Right atrium auricular region (tissue), 2 donors: ENCODE data around the gene RHBDF2. TPM values are rescaled to one million over a fixed set of nuclear protein-coding genes. Genes with fewer than 3 reads are reported as not detected.
A peak's percentile ranks its signal among the peaks of the same experiment; 100 is the strongest.
"Not testable (repeated sequence)": the region's sequence is repeated elsewhere in the genome, so short reads cannot be mapped to it uniquely, and the experiment has no call there.

Experiments used
- DNase-seq: peaks from one replicate; pipeline ENCODE4 v3.0.0-alpha.2; 2019; ENCODE audit warnings: low spot score
- H3K27ac ChIP-seq, 2 donors: fragments of 200-600 bp; sonication (generic); 1 replicate in 1 of 2; 2 replicates in 1 of 2; pipeline ENCODE4 v1.5.1; 2016 to 2019
- H3K27me3 ChIP-seq, 2 donors: fragments of 200-600 bp; sonication (generic); one replicate each; pipeline versions ENCODE4 v1.5.1 to v1.6.0; 2017 to 2019
- H3K36me3 ChIP-seq: fragments of 200-600 bp; sonication (generic); one replicate; pipeline ENCODE4 v1.5.1; 2016
- H3K4me1 ChIP-seq, 2 donors: fragments of 200-600 bp; sonication (generic); one replicate each; pipeline versions ENCODE4 v1.5.1 to v1.6.0; 2017 to 2019
- H3K4me3 ChIP-seq, 2 donors: fragments of 200-600 bp; sonication (generic); 1 replicate in 1 of 2; 2 replicates in 1 of 2; pipeline ENCODE4 v1.5.1; 2017 to 2019; ENCODE audit warnings: mild to moderate bottlenecking in 1 of 2, moderate library complexity in 1 of 2
- H3K9me3 ChIP-seq, 2 donors: fragments of 200-600 bp; sonication (generic); one replicate each; pipeline ENCODE4 v1.5.1; 2019
- total RNA-seq, 2 donors: library from RNA; depleted of rRNA; stranded (reverse); fragments of >200 nt; gene quantifications; one replicate each; pipeline ENCODE4 v1.1.0, GENCODE V29; 2016
- TF ChIP-seq, protein P1 (sequence below), 2 donors: fragments of 200-600 bp; sonication (generic); IDR thresholded peaks; one replicate each; pipeline ENCODE4 v1.5.1; 2019; ENCODE audit warnings: antibody characterized with exemption in 2 of 2

Gene RHBDF2
- total RNA-seq, 2 donors from 2014 or later: 13.6 to 14.8 TPM

DNA sequence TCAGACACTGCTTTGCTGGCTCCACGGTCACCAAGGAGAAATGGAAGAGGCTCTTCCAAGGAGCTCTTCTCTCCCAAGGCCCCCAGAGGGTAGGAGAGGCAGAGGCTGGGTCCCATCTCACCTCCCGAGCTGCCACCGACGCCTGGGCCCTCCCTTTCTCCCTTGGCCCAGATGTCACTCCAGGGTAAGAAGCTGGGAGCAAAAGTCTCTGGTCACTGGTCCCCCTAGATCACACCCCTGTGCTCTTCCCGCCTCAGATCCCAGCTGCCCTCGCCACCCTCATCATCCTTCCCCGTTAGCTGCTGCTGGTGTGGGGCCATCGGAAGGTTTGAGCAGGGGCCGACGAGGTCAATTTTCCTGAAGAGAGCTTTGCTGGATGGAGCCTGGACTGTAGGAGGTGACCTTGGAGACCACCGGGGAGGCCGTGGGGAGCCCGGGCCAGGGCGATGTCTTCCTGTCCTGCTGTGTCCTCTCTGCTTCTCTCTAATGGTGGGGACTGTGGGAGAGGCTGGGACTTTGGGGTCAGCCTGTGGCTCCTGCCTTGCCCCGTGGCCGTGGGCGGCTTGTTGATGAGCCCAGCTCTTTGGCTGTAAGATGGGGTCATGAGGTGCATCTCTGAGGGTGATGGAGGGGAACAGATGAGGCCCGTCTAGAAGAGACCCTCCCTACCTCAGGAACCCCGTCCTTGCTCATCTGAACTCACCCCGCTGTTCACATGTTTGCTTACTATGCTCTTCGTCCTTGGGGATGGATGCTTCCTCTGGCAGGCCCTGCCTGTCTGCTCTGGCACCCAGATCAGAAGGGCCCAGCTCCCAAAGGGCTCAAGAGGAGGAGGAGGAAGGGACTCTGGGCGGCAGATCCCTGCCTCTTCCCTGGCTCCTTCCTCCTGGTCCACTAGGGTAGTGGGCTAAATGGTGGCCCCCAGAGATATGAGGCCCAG lies 11.4 kb upstream of the RHBDF2 start:
- H3K9me3 ChIP-seq: no peaks in the 10 kb centered on the region
- H3K4me3 ChIP-seq: no peak overlapping the region
- no peak overlapping the region for H3K27ac ChIP-seq
- TF ChIP-seq, protein P1, sequence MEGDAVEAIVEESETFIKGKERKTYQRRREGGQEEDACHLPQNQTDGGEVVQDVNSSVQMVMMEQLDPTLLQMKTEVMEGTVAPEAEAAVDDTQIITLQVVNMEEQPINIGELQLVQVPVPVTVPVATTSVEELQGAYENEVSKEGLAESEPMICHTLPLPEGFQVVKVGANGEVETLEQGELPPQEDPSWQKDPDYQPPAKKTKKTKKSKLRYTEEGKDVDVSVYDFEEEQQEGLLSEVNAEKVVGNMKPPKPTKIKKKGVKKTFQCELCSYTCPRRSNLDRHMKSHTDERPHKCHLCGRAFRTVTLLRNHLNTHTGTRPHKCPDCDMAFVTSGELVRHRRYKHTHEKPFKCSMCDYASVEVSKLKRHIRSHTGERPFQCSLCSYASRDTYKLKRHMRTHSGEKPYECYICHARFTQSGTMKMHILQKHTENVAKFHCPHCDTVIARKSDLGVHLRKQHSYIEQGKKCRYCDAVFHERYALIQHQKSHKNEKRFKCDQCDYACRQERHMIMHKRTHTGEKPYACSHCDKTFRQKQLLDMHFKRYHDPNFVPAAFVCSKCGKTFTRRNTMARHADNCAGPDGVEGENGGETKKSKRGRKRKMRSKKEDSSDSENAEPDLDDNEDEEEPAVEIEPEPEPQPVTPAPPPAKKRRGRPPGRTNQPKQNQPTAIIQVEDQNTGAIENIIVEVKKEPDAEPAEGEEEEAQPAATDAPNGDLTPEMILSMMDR (IDR thresholded peaks at IDR 0.05): no peak
- no peaks in the 10 kb centered on the region for H3K36me3 ChIP-seq
- no peaks in the 10 kb centered on the region for H3K27me3 ChIP-seq
- no peak for DNase-seq
- peaks cover 0 to 20% of the 10 kb centered on the region in 2 donors for H3K4me1 ChIP-seq

DNA sequence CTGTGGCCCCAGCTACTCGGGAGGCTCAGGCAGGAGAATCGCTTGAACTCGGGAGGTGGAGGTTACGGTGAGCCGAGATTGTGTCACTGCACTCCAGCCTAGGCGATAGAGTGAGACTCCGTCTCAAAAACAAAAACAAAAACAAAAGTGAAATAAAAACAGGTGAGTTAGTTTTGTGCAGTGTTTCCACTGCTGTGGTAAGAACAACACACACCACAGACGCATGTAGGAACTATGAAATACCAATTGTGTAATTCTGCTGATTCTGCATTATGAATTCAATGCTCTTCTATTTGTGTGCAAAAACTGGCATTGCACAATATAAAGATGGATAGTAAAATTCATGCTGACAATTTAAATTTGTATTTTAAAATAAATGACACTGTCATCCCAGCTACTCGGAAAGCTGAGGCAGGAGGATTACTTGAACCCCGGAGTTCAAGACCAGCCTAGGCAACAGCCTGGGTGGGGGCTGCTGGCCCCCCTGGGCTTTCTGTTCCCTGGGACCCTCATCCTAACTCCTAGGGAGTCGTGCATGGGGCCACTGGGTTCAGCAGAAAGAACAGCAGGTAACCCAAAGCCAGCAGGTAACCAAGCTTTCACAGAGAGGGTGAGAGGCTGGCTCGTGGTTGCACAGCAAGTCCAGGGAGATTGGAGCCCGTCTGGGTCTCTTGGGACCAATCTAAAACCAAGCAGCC lies 10.6 kb upstream of the RHBDF2 start:
- Histone ChIP-seq H3K27me3 (no peaks in the 10 kb centered on the region), H3K4me3 (no peak overlapping the region), H3K36me3 (no peaks in the 10 kb centered on the region), H3K9me3 (no peaks in the 10 kb centered on the region), H3K4me1 (peaks cover 0 to 20% of the 10 kb centered on the region in 2 donors), H3K27ac (no peak overlapping the region)
- TF ChIP-seq, protein P1 (IDR thresholded peaks at IDR 0.05): no peak
- no peak for DNase-seq

DNA sequence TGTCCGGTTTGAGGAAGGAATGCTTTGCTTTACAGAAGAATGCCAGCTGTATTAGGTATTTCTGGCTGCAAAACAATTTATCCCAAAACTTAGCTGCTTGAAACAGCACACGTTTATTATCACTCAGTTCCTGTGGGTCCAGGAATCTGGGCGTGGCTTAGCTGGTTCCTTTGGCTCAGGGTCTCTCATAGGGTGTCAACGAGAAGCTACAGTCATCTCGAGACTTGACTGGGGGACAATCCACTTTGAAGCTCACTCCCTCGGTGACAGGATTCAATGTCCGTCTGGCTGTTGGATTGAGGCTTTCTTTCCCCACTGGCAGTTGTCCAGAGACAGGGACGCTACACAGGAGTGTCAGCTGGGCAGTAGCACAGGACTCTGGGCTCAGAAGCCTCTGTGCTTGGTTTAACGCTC lies 9.6 kb upstream of the RHBDF2 start:
- no peak for DNase-seq
- Histone ChIP-seq H3K27me3 (no peaks in the 10 kb centered on the region), H3K36me3 (no peaks in the 10 kb centered on the region), H3K27ac (no peak overlapping the region), H3K4me1 (peaks cover 0 to 19% of the 10 kb centered on the region in 2 donors), H3K9me3 (no peaks in the 10 kb centered on the region), H3K4me3 (no peak overlapping the region)
- TF ChIP-seq, protein P1 (IDR thresholded peaks at IDR 0.05): no peak

DNA sequence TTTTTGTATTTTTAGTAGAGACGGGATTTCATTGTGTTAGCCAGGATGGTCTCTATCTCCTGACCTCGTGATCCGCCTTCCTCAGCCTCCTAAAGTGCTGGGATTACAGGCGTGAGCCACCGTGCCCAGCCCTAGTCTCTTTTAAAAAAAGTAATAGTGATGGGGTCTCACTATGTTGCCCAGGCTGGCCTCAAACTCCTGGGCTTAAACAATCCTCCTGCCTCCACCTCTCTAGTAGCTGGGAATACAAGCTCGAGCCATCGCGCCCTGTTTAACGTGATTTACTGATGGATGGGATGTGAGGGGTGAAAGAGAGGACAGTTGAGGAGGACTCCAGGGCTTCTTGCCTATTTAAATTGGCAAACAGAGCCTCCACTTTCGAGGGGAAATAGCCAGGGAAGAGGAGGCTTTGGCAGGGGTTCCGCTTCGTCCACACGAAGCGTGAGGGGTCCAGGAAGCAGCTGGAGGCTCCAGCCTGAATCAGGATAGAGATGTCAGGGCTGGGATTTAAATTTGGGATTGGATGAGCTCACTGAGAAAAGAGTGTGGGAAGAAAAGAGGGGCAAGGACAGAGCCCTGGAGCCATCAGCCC lies 7.3 kb upstream of the RHBDF2 start:
- H3K27me3 ChIP-seq, H3K9me3 ChIP-seq, H3K4me3 ChIP-seq, DNase-seq, H3K27ac ChIP-seq, H3K36me3 ChIP-seq: not testable (repeated sequence)
- H3K4me1 ChIP-seq: peaks cover 0 to 11% of the 10 kb centered on the region in 2 donors

DNA sequence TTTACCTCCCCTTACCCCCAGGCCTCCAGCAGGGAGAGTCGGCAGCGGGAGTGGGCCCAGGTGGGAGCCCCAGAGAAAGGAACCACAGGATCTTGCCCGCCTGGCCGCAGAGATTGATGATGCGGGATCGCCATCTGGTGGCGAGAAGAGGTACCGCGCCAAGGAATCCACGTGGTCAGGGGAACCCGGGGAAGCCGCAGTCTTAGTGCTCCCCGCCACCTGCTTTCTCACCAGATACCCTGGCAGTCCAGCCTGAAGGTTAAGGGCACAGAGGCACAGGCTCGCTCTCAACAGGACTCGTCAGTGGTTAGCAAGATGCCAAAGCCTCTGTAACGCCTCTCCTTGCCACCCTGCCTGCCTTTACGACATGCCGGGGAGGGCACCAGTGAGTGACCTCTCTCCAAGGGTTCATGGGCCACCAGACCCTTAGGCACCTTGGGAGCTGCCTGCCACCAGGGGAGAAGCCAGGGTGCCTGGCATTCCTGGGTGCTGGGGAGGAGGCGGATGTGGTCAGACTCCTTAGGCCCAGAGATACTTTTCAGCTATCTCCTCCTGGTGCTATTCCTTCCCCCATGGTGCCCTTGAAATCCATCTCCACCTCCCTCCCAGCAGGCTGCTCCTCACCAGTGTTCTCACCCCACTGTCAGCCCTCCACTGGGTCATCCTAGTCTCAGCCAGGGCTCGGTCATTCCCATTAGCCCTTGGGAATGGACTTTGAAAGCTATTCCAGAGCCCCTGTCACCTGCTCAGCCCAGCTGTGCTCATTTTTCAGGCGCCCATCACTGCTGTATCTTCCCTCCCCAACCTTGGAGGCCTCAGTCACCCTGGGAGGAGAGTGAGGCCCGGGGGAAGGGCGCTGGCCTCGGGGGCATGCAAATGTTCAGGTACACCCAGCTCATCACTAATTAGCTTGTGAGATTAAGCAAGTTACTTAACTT lies 5.5 kb upstream of the RHBDF2 start:
- Histone ChIP-seq H3K9me3 (no peaks in the 10 kb centered on the region), H3K4me1 (peaks cover 0 to 17% of the 10 kb centered on the region in 2 donors), H3K27ac (no peak overlapping the region), H3K27me3 (no peaks in the 10 kb centered on the region), H3K36me3 (no peaks in the 10 kb centered on the region), H3K4me3 (no peak overlapping the region)
- DNase-seq: peak; percentile 90
- TF ChIP-seq, protein P1 (IDR thresholded peaks at IDR 0.05): peak; percentile 90 to 97
